Panc1 (cell line): ENCODE data around the gene MORC3.

Experiments used
- CTCF ChIP-seq: fragments of 450-650 bp; IDR thresholded peaks from 2 replicates; pipeline ENCODE4 v1.5.1; 2017; ENCODE audit warnings: mild to moderate bottlenecking
- TCF7L2 ChIP-seq: IDR thresholded peaks from 2 replicates; pipeline ENCODE4 v1.6.1; 2011; ENCODE audit warnings: mild to moderate bottlenecking, low read depth, low read length, inconsistent platforms
- TF ChIP-seq, protein P1 (sequence below), 2 experiments: IDR thresholded peaks; 2 replicates each; pipeline ENCODE4 v1.6.1; 2011 to 2012; ENCODE audit warnings: low read depth in 2 of 2, control low read depth in 1 of 2, low read length in 1 of 2, mild to moderate bottlenecking in 1 of 2, moderate library complexity in 1 of 2; ENCODE audit not compliant: insufficient read depth in 1 of 2

GRCh38 chr21:36297938-36298572 is 21.9 kb upstream of the MORC3 start:
- no peak for TF ChIP-seq CTCF
- TF ChIP-seq, protein P1, sequence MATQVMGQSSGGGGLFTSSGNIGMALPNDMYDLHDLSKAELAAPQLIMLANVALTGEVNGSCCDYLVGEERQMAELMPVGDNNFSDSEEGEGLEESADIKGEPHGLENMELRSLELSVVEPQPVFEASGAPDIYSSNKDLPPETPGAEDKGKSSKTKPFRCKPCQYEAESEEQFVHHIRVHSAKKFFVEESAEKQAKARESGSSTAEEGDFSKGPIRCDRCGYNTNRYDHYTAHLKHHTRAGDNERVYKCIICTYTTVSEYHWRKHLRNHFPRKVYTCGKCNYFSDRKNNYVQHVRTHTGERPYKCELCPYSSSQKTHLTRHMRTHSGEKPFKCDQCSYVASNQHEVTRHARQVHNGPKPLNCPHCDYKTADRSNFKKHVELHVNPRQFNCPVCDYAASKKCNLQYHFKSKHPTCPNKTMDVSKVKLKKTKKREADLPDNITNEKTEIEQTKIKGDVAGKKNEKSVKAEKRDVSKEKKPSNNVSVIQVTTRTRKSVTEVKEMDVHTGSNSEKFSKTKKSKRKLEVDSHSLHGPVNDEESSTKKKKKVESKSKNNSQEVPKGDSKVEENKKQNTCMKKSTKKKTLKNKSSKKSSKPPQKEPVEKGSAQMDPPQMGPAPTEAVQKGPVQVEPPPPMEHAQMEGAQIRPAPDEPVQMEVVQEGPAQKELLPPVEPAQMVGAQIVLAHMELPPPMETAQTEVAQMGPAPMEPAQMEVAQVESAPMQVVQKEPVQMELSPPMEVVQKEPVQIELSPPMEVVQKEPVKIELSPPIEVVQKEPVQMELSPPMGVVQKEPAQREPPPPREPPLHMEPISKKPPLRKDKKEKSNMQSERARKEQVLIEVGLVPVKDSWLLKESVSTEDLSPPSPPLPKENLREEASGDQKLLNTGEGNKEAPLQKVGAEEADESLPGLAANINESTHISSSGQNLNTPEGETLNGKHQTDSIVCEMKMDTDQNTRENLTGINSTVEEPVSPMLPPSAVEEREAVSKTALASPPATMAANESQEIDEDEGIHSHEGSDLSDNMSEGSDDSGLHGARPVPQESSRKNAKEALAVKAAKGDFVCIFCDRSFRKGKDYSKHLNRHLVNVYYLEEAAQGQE (IDR thresholded peaks at IDR 0.05; ENCODE audit: insufficient read depth in 1 of 2, low read depth in 2 of 2, low read length in 1 of 2), result no peak
- TF ChIP-seq TCF7L2, result no peak
